NK-92 treated with Interleukin-12 subunit alpha and Interleukin-12 subunit beta, amount 100 ng/mL, for 24 hours (cell line): Measurements from ENCODE around the gene LYSET.
A peak's percentile ranks its signal among the peaks of the same experiment; 100 is the strongest.
"Not testable (repeated sequence)": the region's sequence is repeated elsewhere in the genome, so short reads cannot be mapped to it uniquely, and the experiment has no call there.

Experiments
- DNase-seq: peaks from one replicate; lab custom pipeline; 2025; lab: John Stamatoyannopoulos, UW

LYSET gene

GRCh38 chr14:93168610-93169009 lies 16.5 kb upstream of the LYSET start:
- not testable (repeated sequence) for DNase-seq

- not testable (repeated sequence) for DNase-seq
Measured at GRCh38 chr14:93169619-93170018, 15.5 kb upstream of the LYSET start.

GRCh38 chr14:93170141-93170540 lies 15.0 kb upstream of the LYSET start:
- not testable (repeated sequence) for DNase-seq

GRCh38 chr14:93171376-93171775 lies 13.7 kb upstream of the LYSET start:
- DNase-seq, result no peak

- DNase-seq, result no peak
Measured at GRCh38 chr14:93173943-93174395, 11.1 kb upstream of the LYSET start.

- DNase-seq, result not testable (repeated sequence)
Measured at GRCh38 chr14:93174731-93175130, 10.4 kb upstream of the LYSET start.

GRCh38 chr14:93175492-93175891 lies 9.6 kb upstream of the LYSET start:
- no peak for DNase-seq

GRCh38 chr14:93183596-93184317 lies 1.4 kb upstream of the LYSET start:
- DNase-seq, result no peak

GRCh38 chr14:93185349-93185720 lies 218 bp downstream of the LYSET start:
- DNase-seq, result no peak

- DNase-seq, result no peak
Measured at GRCh38 chr14:93186466-93186865, 1.3 kb downstream of the LYSET start.

GRCh38 chr14:93186956-93187355 lies 1.8 kb downstream of the LYSET start:
- DNase-seq, result no peak

GRCh38 chr14:93195316-93195999 lies 10.3 kb downstream of the LYSET start:
- DNase-seq, result no peak

GRCh38 chr14:93199031-93199430 lies 13.9 kb downstream of the LYSET start:
- no peak for DNase-seq

GRCh38 chr14:93200553-93200952 lies 15.4 kb downstream of the LYSET start:
- DNase-seq, result no peak

GRCh38 chr14:93201155-93201704 lies 16.1 kb downstream of the LYSET start:
- no peak for DNase-seq

GRCh38 chr14:93206793-93207467 lies 21.8 kb downstream of the LYSET start, which contains the start of the genes GON7 and UBR7:
Gene GON7 (minus strand): TSS chr14:93207065. CDS start chr14:93207037, 28 bp downstream.
Gene UBR7 (plus strand): TSS chr14:93207256. CDS start chr14:93207292, 36 bp downstream.
- peak; percentile 89 for DNase-seq

- DNase-seq, result peak; percentile 54
Measured at GRCh38 chr14:93207468-93208308, 22.6 kb downstream of the LYSET start.

- DNase-seq, result no peak
Measured at GRCh38 chr14:93212432-93212831, 27.3 kb downstream of the LYSET start.

- no peak for DNase-seq
Measured at GRCh38 chr14:93214598-93214997, 29.5 kb downstream of the LYSET start.

GRCh38 chr14:93219103-93219726 lies 34.1 kb downstream of the LYSET start:
- no peak for DNase-seq

GRCh38 chr14:93220509-93220908 lies 35.4 kb downstream of the LYSET start:
- peak; percentile 24 for DNase-seq
